AG04450 (cell line): Measurements from ENCODE around the gene PPP1R16B. TPM values are rescaled to one million over a fixed set of nuclear protein-coding genes. Genes with fewer than 3 reads are reported as not detected.

ENCODE experiments used
- CTCF ChIA-PET: fragments of 300-600, 350-600 bp; formaldehyde crosslinking; extraction: SDS; loops from one replicate; lab custom pipeline; 2022; ENCODE audit warnings: antibody characterized with exemption, inconsistent platforms; lab: Charles Lee
- POLR2A ChIA-PET: fragments of 350-600 bp; formaldehyde crosslinking; extraction: SDS; loops from one replicate; lab custom pipeline; 2021; ENCODE audit warnings: antibody characterized with exemption, inconsistent platforms; lab: Yijun Ruan, JAX
- DNase-seq: peaks from one replicate; pipeline ENCODE4 v3.0.0-alpha.2; 2011; ENCODE audit warnings: low read depth, low spot score
- H3K27ac ChIP-seq: one replicate; pipeline ENCODE4 v1.5.1; 2012; ENCODE audit warnings: low read depth, low read length, control low read depth
- H3K27me3 ChIP-seq: one replicate; pipeline ENCODE4 v1.6.0; 2012; ENCODE audit warnings: low read length; ENCODE audit not compliant: control insufficient read depth, insufficient read depth
- H3K4me3 ChIP-seq: 2 replicates; pipeline ENCODE4 v1.5.1; 2011; ENCODE audit warnings: mild to moderate bottlenecking, low read depth, low read length, control low read depth
- H3K9me3 ChIP-seq: 2 replicates; pipeline ENCODE4 v1.5.1; 2012; ENCODE audit warnings: low read length; ENCODE audit not compliant: control insufficient read depth, insufficient read depth
- polyA plus RNA-seq: library from polyadenylated mRNA; depleted of rRNA; stranded (reverse); fragments of >200 nt; gene quantifications from 2 replicates; pipeline ENCODE4 v1.2.3, GENCODE V29; 2011
- TF ChIP-seq, protein P1 (sequence below): IDR thresholded peaks from 2 replicates; pipeline ENCODE4 v1.5.1; 2011; ENCODE audit warnings: low read depth, low read length, control low read depth, inconsistent platforms

PPP1R16B gene
- polyA plus RNA-seq, 1 experiment: not detected

DNA sequence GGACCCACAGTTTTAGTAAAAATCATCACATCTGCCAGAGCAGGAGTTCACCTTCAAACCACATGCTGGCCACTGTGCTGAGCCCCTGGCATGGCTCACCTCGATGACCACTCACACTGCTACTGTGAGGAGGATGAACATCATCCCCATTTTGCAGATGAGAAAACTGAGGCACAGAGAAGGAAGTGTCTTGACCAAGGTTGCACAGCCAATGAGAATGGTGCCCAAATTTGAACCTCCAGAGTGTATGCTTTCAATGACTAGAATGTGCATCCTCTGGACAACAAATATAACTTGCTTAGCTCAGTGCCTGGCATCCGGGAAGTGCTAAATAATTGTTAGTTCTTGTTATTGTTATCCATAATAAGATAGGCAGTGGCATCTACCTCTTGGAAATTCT, 83.6 kb downstream of the PPP1R16B start:
- H3K27me3 ChIP-seq: peaks cover 11% of the 10 kb centered on the region
- H3K27ac ChIP-seq: no peak overlapping the region
- CTCF ChIA-PET: interaction anchor here (0.8 kb wide), 1 partner anchor 161 kb away, joined by 3 read pairs; no protein-coding TSS in a partner anchor
- TF ChIP-seq, protein P1, sequence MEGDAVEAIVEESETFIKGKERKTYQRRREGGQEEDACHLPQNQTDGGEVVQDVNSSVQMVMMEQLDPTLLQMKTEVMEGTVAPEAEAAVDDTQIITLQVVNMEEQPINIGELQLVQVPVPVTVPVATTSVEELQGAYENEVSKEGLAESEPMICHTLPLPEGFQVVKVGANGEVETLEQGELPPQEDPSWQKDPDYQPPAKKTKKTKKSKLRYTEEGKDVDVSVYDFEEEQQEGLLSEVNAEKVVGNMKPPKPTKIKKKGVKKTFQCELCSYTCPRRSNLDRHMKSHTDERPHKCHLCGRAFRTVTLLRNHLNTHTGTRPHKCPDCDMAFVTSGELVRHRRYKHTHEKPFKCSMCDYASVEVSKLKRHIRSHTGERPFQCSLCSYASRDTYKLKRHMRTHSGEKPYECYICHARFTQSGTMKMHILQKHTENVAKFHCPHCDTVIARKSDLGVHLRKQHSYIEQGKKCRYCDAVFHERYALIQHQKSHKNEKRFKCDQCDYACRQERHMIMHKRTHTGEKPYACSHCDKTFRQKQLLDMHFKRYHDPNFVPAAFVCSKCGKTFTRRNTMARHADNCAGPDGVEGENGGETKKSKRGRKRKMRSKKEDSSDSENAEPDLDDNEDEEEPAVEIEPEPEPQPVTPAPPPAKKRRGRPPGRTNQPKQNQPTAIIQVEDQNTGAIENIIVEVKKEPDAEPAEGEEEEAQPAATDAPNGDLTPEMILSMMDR: no peak
- no peak overlapping the region for H3K4me3 ChIP-seq
- DNase-seq: no peak
- no peaks in the 10 kb centered on the region for H3K9me3 ChIP-seq
- POLR2A ChIA-PET: no interaction called here

DNA sequence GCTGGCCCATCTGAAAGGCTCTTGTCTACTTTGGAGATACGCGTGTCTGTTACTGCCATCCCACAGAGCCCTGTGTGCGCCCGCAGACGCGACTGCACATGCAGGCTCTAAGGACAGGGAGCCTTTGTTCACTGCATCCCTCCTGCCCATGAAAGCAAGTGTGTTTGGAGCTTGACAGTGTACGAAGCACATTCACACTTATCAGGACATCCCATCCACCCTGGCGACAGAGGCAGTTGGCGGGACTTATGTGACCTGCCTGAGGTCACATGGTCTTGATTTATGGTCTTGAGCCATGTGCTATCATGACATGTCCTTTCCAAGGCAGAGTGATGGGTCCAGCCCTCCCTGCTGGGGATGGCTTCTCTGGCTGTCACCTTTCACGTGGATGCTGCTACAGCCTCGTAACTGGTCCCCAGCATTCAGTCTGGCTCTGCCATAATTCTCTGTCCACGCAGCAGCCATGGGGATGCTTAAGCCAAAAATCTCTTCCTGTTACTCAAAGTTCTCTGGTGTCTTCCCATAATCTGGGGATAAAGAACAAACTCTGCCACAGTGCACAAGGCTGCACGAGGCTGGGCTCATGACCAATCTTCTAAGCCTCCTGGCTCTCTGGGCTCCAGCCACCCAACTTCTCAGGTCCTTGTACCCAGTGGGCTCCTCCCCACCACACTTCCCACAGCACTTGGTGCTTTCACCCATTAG, 84.4 kb downstream of the PPP1R16B start:
- ChIA-PET CTCF (no interaction called here), POLR2A (no interaction called here)
- Histone ChIP-seq H3K4me3 (no peak overlapping the region), H3K9me3 (no peaks in the 10 kb centered on the region), H3K27ac (no peak overlapping the region), H3K27me3 (peaks cover 16% of the 10 kb centered on the region)
- no peak for DNase-seq
- TF ChIP-seq, protein P1: no peak

DNA sequence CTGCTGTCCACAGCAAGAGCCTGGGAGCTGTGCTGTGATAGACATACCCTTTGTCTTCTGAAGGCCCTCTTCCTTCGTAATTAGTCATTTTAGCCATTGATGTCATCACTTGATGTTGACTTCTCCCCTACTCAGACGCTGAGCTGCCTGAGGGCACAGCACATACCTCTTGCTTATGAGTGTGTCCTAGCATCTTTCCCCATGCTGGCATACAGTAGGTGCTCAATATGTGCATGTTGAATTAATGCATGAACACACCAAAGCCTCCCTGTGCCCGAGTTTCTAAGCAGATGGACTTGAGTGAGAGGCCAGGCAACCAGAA, 85.0 kb downstream of the PPP1R16B start:
- no peak for DNase-seq
- Histone ChIP-seq H3K9me3 (no peaks in the 10 kb centered on the region), H3K4me3 (no peak overlapping the region), H3K27ac (no peak overlapping the region), H3K27me3 (peaks cover 19% of the 10 kb centered on the region)
- TF ChIP-seq, protein P1: no peak
- ChIA-PET POLR2A (no interaction called here), CTCF (no interaction called here)

DNA sequence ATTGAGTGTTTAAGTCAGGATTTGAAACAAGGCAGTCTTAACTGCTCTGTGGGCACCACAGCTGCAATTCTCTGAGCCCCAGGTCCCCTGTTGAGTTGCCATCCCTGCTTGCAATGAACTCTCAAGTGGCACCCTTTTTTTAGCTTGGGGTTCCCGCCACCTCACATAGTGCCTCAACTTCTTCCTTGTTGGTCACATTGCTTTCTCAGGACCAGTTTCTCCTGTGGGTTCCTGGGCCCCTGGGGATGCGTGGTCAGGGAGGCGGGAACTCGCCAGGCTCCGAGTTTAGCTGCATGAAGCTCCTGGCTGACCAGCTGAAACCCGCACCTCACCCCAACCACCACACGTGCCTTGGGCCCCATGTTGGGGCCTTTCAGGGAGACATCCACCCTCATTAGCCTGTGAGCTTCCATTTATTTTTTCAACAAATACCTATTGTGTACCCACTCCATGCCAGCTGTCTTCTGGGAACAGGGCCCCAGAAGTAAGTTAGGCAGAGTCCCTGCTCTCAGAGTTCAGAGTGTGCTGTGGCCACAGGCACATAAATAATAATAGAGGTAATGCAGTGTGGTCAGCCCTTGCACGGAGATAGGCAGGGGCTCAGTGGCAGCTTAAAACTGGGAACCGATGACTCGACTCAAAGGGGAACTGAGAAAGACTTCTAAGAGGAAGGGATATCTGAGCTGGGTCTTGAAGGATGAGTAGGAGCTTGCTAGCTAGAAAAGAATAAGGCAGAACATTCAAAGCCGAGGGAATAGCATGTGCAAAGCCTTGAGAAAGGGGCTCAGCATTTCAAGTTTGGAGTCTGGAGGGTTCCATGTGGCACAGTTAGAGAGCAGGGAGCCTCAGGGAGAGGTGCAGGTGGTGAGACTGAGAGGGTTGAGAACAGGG, 86.8 kb downstream of the PPP1R16B start:
- TF ChIP-seq, protein P1: no peak
- CTCF ChIA-PET: interaction anchor here (0.6 to 2.0 kb wide), 19 partner anchors 8 to 252 kb away, joined by 3 to 10 read pairs (median 4); partner anchors contain the start of gene FAM83D
- peaks cover 18% of the 10 kb centered on the region for H3K27me3 ChIP-seq
- H3K4me3 ChIP-seq: no peak overlapping the region
- POLR2A ChIA-PET: no interaction called here
- DNase-seq: no peak
- H3K27ac ChIP-seq: no peak overlapping the region
- no peaks in the 10 kb centered on the region for H3K9me3 ChIP-seq
